ENCODE data around the gene CDH22.

The CDH22 gene

GRCh38 chr20:46341074-46342009 is 33.0 kb upstream of the CDH22 start:
- no peak overlapping the region for H3K4me3 ChIP-seq (ENCODE audit: severe bottlenecking)
- TF ChIP-seq, protein P1, sequence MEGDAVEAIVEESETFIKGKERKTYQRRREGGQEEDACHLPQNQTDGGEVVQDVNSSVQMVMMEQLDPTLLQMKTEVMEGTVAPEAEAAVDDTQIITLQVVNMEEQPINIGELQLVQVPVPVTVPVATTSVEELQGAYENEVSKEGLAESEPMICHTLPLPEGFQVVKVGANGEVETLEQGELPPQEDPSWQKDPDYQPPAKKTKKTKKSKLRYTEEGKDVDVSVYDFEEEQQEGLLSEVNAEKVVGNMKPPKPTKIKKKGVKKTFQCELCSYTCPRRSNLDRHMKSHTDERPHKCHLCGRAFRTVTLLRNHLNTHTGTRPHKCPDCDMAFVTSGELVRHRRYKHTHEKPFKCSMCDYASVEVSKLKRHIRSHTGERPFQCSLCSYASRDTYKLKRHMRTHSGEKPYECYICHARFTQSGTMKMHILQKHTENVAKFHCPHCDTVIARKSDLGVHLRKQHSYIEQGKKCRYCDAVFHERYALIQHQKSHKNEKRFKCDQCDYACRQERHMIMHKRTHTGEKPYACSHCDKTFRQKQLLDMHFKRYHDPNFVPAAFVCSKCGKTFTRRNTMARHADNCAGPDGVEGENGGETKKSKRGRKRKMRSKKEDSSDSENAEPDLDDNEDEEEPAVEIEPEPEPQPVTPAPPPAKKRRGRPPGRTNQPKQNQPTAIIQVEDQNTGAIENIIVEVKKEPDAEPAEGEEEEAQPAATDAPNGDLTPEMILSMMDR (IDR thresholded peaks at IDR 0.05; ENCODE audit: poor library complexity, severe bottlenecking) = no peak
- H3K27ac ChIP-seq (ENCODE audit: poor library complexity, severe bottlenecking) = no peak overlapping the region
- H3K9me3 ChIP-seq (ENCODE audit: severe bottlenecking) = no peaks in the 10 kb centered on the region
- ATAC-seq (ENCODE audit: low read depth) = no peak
- H3K4me1 ChIP-seq (ENCODE audit: insufficient read depth, poor library complexity, severe bottlenecking) = no peaks in the 10 kb centered on the region
- H3K36me3 ChIP-seq (ENCODE audit: low read depth) = no peaks in the 10 kb centered on the region
- peaks cover 34% of the 10 kb centered on the region for H3K27me3 ChIP-seq (ENCODE audit: insufficient read depth, poor library complexity, severe bottlenecking)
- no peak for DNase-seq (ENCODE audit: low spot score)

- H3K27me3 ChIP-seq (ENCODE audit: insufficient read depth, poor library complexity, severe bottlenecking) = peaks cover 34% of the 10 kb centered on the region
- H3K4me3 ChIP-seq (ENCODE audit: severe bottlenecking) = no peak overlapping the region
- TF ChIP-seq, protein P1 (IDR thresholded peaks at IDR 0.05; ENCODE audit: poor library complexity, severe bottlenecking) = no peak
These were observed 30.7 kb upstream of the CDH22 start for GRCh38 chr20:46339037-46339436.

GRCh38 chr20:46336735-46337134 is 28.4 kb upstream of the CDH22 start:
- ATAC-seq (ENCODE audit: low read depth) = no peak
- DNase-seq (ENCODE audit: low spot score) = no peak
- H3K9me3 ChIP-seq (ENCODE audit: severe bottlenecking) = no peaks in the 10 kb centered on the region
- H3K36me3 ChIP-seq (ENCODE audit: low read depth) = no peaks in the 10 kb centered on the region
- no peak overlapping the region for H3K27ac ChIP-seq (ENCODE audit: poor library complexity, severe bottlenecking)
- H3K4me3 ChIP-seq (ENCODE audit: severe bottlenecking) = no peak overlapping the region
- TF ChIP-seq, protein P1 (IDR thresholded peaks at IDR 0.05; ENCODE audit: poor library complexity, severe bottlenecking) = no peak
- peaks cover 33% of the 10 kb centered on the region for H3K27me3 ChIP-seq (ENCODE audit: insufficient read depth, poor library complexity, severe bottlenecking)
- no peaks in the 10 kb centered on the region for H3K4me1 ChIP-seq (ENCODE audit: insufficient read depth, poor library complexity, severe bottlenecking)

More at GRCh38 chr20:46339037-46339436, 30.7 kb upstream of the CDH22 start:
- Histone ChIP-seq H3K36me3 (ENCODE audit: low read depth) (no peaks in the 10 kb centered on the region), H3K4me1 (ENCODE audit: insufficient read depth, poor library complexity, severe bottlenecking) (no peaks in the 10 kb centered on the region), H3K9me3 (ENCODE audit: severe bottlenecking) (no peaks in the 10 kb centered on the region), H3K27ac (ENCODE audit: poor library complexity, severe bottlenecking) (no peak overlapping the region)
- ATAC-seq (ENCODE audit: low read depth) (no peak; the same call in 2 of the 3 replicates), DNase-seq (ENCODE audit: low spot score) (no peak)

DNA sequence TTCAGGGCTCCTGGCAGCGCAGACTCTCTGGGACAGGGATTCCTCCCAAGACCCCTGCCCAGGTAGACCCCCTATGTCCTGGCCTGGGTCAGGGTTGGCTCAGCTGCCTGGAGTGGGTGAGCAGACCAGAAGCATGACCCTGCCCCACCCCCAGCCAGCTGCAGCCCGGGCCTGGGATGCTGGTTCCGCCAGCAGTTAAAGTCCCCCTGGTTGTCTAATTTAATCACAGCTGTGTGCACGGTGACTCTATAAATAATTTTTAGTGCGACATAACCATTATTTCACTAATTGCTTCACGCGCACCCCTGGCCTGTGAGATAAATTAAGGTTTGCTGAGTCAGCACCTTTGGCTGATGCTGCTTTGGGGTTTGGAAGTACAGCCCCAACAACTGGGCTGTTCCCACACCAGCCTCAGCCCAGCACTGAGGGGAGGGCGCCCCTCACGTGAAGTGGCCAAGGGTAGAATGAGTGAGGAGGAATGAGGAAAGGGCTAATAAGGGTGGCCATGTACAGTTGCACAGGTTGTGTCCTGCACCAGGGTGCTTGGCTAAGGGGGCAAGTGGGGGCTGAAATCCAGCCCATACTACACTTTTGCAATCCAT is 26.1 kb upstream of the CDH22 start:
- Histone ChIP-seq H3K9me3 (ENCODE audit: severe bottlenecking) (no peaks in the 10 kb centered on the region), H3K4me3 (ENCODE audit: severe bottlenecking) (no peak overlapping the region), H3K36me3 (ENCODE audit: low read depth) (no peaks in the 10 kb centered on the region), H3K27me3 (ENCODE audit: insufficient read depth, poor library complexity, severe bottlenecking) (peaks cover 19% of the 10 kb centered on the region), H3K4me1 (ENCODE audit: insufficient read depth, poor library complexity, severe bottlenecking) (no peaks in the 10 kb centered on the region), H3K27ac (ENCODE audit: poor library complexity, severe bottlenecking) (no peak overlapping the region)
- TF ChIP-seq, protein P1 (IDR thresholded peaks at IDR 0.05; ENCODE audit: poor library complexity, severe bottlenecking) = no peak
- ATAC-seq (ENCODE audit: low read depth) = no peak
- no peak for DNase-seq (ENCODE audit: low spot score)
